DND-41 (cell line): ENCODE measurements around the gene MGAT2.

Experiments
- CTCF ChIP-seq: IDR thresholded peaks from 2 replicates; pipeline ENCODE4 v1.5.1; 2012; ENCODE audit warnings: borderline replicate concordance, low read length, moderate library complexity, mild to moderate bottlenecking; ENCODE audit not compliant: poor library complexity, severe bottlenecking; ENCODE audit errors: extremely low read depth
- EZH2 ChIP-seq: IDR thresholded peaks from 3 replicates; pipeline ENCODE4 v1.6.1; 2012; ENCODE audit warnings: borderline replicate concordance, low read depth, mild to moderate bottlenecking, moderate library complexity, low read length, inconsistent platforms; ENCODE audit not compliant: severe bottlenecking

- TF ChIP-seq CTCF (no peak), EZH2 (no peak)
These were observed 22.5 kb upstream of the MGAT2 start for GRCh38 chr14:49598189-49598484.
